ENCODE results near the gene MYO5B. TPM values are rescaled to one million over a fixed set of nuclear protein-coding genes. Genes with fewer than 3 reads are reported as not detected.

Gene MYO5B
- total RNA-seq, 1 experiment from 2014 or later = 32.1 TPM

- peak overlapping the region; percentile 74 for H3K4me2 ChIP-seq (ENCODE audit: low read length)
Measured at GRCh38 chr18:49858309-49859020, 336.5 kb downstream of the MYO5B start.

More at GRCh38 chr18:49858309-49859020, 336.5 kb downstream of the MYO5B start:
- no TSS peak for BruUV-seq (replicated peaks)
- ChIA-PET CTCF (interaction anchor here (0.5 to 4.9 kb wide), 27 partner anchors 9 to 620 kb away, joined by 3 to 106 read pairs (median 4); partner anchors contain the start of gene C18orf32), RAD21 (ENCODE audit: low non-redundant PET in 1 of 2, low total read pairs in 2 of 2, uncharacterized antibody in 2 of 2, unreplicated experiment in 2 of 2) (interaction anchor here (0.6 to 2.1 kb wide), 9 partner anchors 9 to 841 kb away, joined by 3 to 14 read pairs (median 3); no protein-coding TSS in a partner anchor), POLR2A (interaction anchor here (1.2 to 1.9 kb wide), 3 partner anchors 9 to 371 kb away, joined by 4 to 11 read pairs (median 8); partner anchors contain the start of gene C18orf32)
- no peaks in the 10 kb centered on the region for H4K20me1 ChIP-seq (ENCODE audit: insufficient read depth)
- no peaks in the 10 kb centered on the region for H3K9me2 ChIP-seq (ENCODE audit: insufficient read depth)
- H3K27ac ChIP-seq (ENCODE audit: low read depth, low read length) = peak overlapping the region; percentile 56
- H3K4me1 ChIP-seq (ENCODE audit: control insufficient read depth in 1 of 2, insufficient read depth in 2 of 2, low read length in 2 of 2) = peaks cover 11 to 30% of the 10 kb centered on the region in 2 experiments; a peak in 3 of 4 replicates
- no peak for TF ChIP-seq REST (IDR thresholded peaks at IDR 0.05; ENCODE audit: low read depth)
- no peak for TF ChIP-seq ATF3 (IDR thresholded peaks at IDR 0.05)
- no peak for TF ChIP-seq SRF (IDR thresholded peaks at IDR 0.05; ENCODE audit: low read depth)
- TF ChIP-seq, protein P1, sequence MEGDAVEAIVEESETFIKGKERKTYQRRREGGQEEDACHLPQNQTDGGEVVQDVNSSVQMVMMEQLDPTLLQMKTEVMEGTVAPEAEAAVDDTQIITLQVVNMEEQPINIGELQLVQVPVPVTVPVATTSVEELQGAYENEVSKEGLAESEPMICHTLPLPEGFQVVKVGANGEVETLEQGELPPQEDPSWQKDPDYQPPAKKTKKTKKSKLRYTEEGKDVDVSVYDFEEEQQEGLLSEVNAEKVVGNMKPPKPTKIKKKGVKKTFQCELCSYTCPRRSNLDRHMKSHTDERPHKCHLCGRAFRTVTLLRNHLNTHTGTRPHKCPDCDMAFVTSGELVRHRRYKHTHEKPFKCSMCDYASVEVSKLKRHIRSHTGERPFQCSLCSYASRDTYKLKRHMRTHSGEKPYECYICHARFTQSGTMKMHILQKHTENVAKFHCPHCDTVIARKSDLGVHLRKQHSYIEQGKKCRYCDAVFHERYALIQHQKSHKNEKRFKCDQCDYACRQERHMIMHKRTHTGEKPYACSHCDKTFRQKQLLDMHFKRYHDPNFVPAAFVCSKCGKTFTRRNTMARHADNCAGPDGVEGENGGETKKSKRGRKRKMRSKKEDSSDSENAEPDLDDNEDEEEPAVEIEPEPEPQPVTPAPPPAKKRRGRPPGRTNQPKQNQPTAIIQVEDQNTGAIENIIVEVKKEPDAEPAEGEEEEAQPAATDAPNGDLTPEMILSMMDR (IDR thresholded peaks at IDR 0.05 in 2 of 3, conservative IDR thresholded peaks at IDR 0.05 in 1 of 3; ENCODE audit: borderline replicate concordance in 1 of 3, insufficient read depth in 1 of 3, low read depth in 2 of 3, low read length in 2 of 3) = peak in 2 of 3 experiments; percentile 91 to 95; a peak in 4 of 6 replicates
- TF ChIP-seq POLR2AphosphoS5 (IDR thresholded peaks at IDR 0.05; ENCODE audit: low read depth, low read length) = 0 out of 2 replicates have a peak, but pooled peaks have one; percentile 22
- ATAC-seq (peak; percentile 88), DNase-seq (ENCODE audit: low read depth, low spot score) (peak; percentile 68)
- intact Hi-C loops (cut with micrococcal nuclease) = loop anchor here (1.0 to 10.0 kb wide), 3 partner anchors 204 to 348 kb away; no protein-coding TSS in a partner anchor
- H3K4me3 ChIP-seq (replicated peaks in 1 of 2; ENCODE audit: low read depth in 1 of 2, low read length in 2 of 2) = peak overlapping the region; percentile 26 to 32
- no peaks in the 10 kb centered on the region for H3K9me3 ChIP-seq (ENCODE audit: control insufficient read depth in 1 of 2, insufficient read depth in 1 of 2, low read depth in 1 of 2, low read length in 2 of 2)
- no peaks in the 10 kb centered on the region for H3K36me3 ChIP-seq (ENCODE audit: control insufficient read depth in 1 of 2, insufficient read depth in 2 of 2, low read length in 2 of 2)
- peak overlapping the region; percentile 10 for H2AFZ ChIP-seq (ENCODE audit: low read depth, low read length, poor library complexity, severe bottlenecking)
- H3K9ac ChIP-seq (ENCODE audit: low read length) = peak overlapping the region; percentile 45
- no peaks in the 10 kb centered on the region for H3K79me2 ChIP-seq (ENCODE audit: insufficient read depth, low read length)
- no peaks in the 10 kb centered on the region for H3K27me3 ChIP-seq (ENCODE audit: insufficient read depth, low read length)
